Suprapubic skin (tissue), 3 donors: Measurements from ENCODE around the gene COBLL1.

Experiments used
- CTCF ChIP-seq, 2 donors: fragments of 200-600 bp in 1 of 2; fragments of 450-650 bp in 1 of 2; sonication (generic) in 1 of 2; IDR thresholded peaks; one replicate each; pipeline ENCODE4 v1.5.1; 2016 to 2019; ENCODE audit warnings: antibody characterized with exemption in 2 of 2, mild to moderate bottlenecking in 1 of 2, moderate library complexity in 1 of 2
- EP300 ChIP-seq: sonication (generic); formaldehyde crosslinking; IDR thresholded peaks from one replicate; pipeline ENCODE4 v1.6.1; 2017; ENCODE audit warnings: antibody characterized with exemption
- POLR2A ChIP-seq, 2 donors: fragments of 450-650 bp; IDR thresholded peaks; one replicate each; pipeline ENCODE4 v1.6.1; 2017; ENCODE audit warnings: antibody characterized with exemption in 2 of 2, mild to moderate bottlenecking in 2 of 2, moderate library complexity in 2 of 2

- TF ChIP-seq CTCF (IDR thresholded peaks at IDR 0.05) (no peak), POLR2A (IDR thresholded peaks at IDR 0.05) (no peak), EP300 (no peak)
Measured at GRCh38 chr2:164766216-164766953, 75.2 kb downstream of the COBLL1 start.
